Breast epithelium (tissue), 4 donors: ENCODE data around the gene MYO1B. TPM values are rescaled to one million over a fixed set of nuclear protein-coding genes. Genes with fewer than 3 reads are reported as not detected.

Experiments used
- DNase-seq, 2 donors: peaks; one replicate each; pipeline ENCODE4 v3.0.0-alpha.2; 2019; ENCODE audit warnings: low spot score in 2 of 2
- H3K27ac ChIP-seq, 2 donors: fragments of 200-600 bp; sonication (generic) in 1 of 2; one replicate each; pipeline ENCODE4 v1.5.1; 2016 to 2019; ENCODE audit warnings: mild to moderate bottlenecking in 1 of 2
- H3K27me3 ChIP-seq, 2 donors: fragments of 200-600 bp; sonication (generic) in 1 of 2; one replicate each; pipeline versions ENCODE4 v1.5.1 to v1.6.0; 2017 to 2019; ENCODE audit warnings: control low read depth in 1 of 2, mild to moderate bottlenecking in 1 of 2
- H3K36me3 ChIP-seq: fragments of 200-600 bp; one replicate; pipeline ENCODE4 v1.5.1; 2019
- H3K4me1 ChIP-seq, 2 donors: fragments of 200-600 bp; sonication (generic); one replicate each; pipeline ENCODE4 v1.5.1; 2016 to 2019; ENCODE audit warnings: control low read depth in 1 of 2
- H3K4me3 ChIP-seq, 3 donors: fragments of 200-600 bp; sonication (generic); 1 replicate in 2 of 3; 2 replicates in 1 of 3; pipeline ENCODE4 v1.5.1; 2016 to 2019; ENCODE audit warnings: mild to moderate bottlenecking in 3 of 3, moderate library complexity in 2 of 3
- H3K9me3 ChIP-seq, 2 donors: fragments of 200-600 bp; sonication (generic) in 1 of 2; one replicate each; pipeline ENCODE4 v1.5.1; 2016 to 2019; ENCODE audit warnings: control low read depth in 1 of 2
- CTCF ChIP-seq, 3 donors: fragments of 450-650 bp; IDR thresholded peaks; one replicate each; pipeline ENCODE4 v1.5.1; 2016 to 2017; ENCODE audit warnings: antibody characterized with exemption in 3 of 3, mild to moderate bottlenecking in 3 of 3, moderate library complexity in 3 of 3
- POLR2A ChIP-seq: fragments of 450-650 bp; IDR thresholded peaks from one replicate; pipeline ENCODE4 v1.6.1; 2016; ENCODE audit warnings: antibody characterized with exemption, mild to moderate bottlenecking, moderate library complexity
- POLR2AphosphoS5 ChIP-seq, 3 donors: sonication (generic); formaldehyde crosslinking; IDR thresholded peaks; one replicate each; pipeline ENCODE4 v1.6.1; 2017; ENCODE audit warnings: antibody characterized with exemption in 3 of 3
- intact Hi-C: fragments of 100-400 bp; cut with DNase I; formaldehyde crosslinking; loops from one replicate; pipeline ENCODE4 v1.15.1; 2023; ENCODE audit warnings: low total_unique reads
- total RNA-seq, 3 donors: library from RNA; depleted of rRNA; stranded (reverse); fragments of >200 nt; gene quantifications; one replicate each; pipeline ENCODE4 v1.1.0, GENCODE V29; 2016

Gene MYO1B
- total RNA-seq, 3 donors from 2014 or later, result 34.1 to 73.9 (median 63.9) TPM

GRCh38 chr2:191459158-191459557 lies 214.0 kb downstream of the MYO1B start:
- H3K4me1 ChIP-seq, result no peaks in the 10 kb centered on the region
- TF ChIP-seq POLR2A, result no peak
- TF ChIP-seq POLR2AphosphoS5 (IDR thresholded peaks at IDR 0.05), result no peak
- no peak for TF ChIP-seq CTCF (IDR thresholded peaks at IDR 0.05)
- intact Hi-C loops, result no loop called here
- DNase-seq, result no peak
- no peaks in the 10 kb centered on the region for H3K36me3 ChIP-seq
- no peaks in the 10 kb centered on the region for H3K27me3 ChIP-seq
- peaks cover 0 to 9% of the 10 kb centered on the region in 2 donors for H3K9me3 ChIP-seq
- H3K27ac ChIP-seq, result no peak overlapping the region
- no peak overlapping the region for H3K4me3 ChIP-seq

GRCh38 chr2:191462370-191462769 lies 217.2 kb downstream of the MYO1B start:
- peak in 1 of 2 donors; percentile 18 for DNase-seq
- TF ChIP-seq POLR2A, result no peak
- TF ChIP-seq POLR2AphosphoS5 (IDR thresholded peaks at IDR 0.05), result no peak
- TF ChIP-seq CTCF (IDR thresholded peaks at IDR 0.05), result no peak
- H3K9me3 ChIP-seq, result peaks cover 0 to 9% of the 10 kb centered on the region in 2 donors
- no peaks in the 10 kb centered on the region for H3K36me3 ChIP-seq
- H3K4me3 ChIP-seq, result no peak overlapping the region
- H3K27ac ChIP-seq, result peak overlapping the region in 1 of 2 donors; percentile 2
- H3K4me1 ChIP-seq, result no peaks in the 10 kb centered on the region
- intact Hi-C loops, result no loop called here
- no peaks in the 10 kb centered on the region for H3K27me3 ChIP-seq

DNA sequence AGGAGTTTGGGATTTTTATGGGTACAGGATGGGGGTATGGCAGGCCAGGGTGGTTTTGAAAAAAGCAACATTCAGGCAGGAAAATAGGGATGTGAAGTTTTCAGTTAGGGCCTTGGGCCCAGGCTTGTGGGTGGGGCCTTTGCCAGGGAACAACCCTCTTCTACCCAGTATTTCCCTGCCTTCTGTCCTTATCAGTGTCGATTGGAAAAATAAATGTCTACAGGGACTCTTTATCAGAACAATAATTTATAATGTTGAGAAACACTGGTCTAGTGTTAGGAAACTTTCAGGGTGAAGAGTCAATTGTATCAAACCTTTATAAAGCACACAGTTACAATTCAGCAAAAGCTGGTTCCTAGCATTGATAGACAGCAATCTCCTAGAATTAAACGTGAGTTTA lies 218.6 kb downstream of the MYO1B start:
- Histone ChIP-seq H3K36me3 (no peaks in the 10 kb centered on the region), H3K4me3 (no peak overlapping the region), H3K4me1 (no peaks in the 10 kb centered on the region), H3K9me3 (peaks cover 0 to 9% of the 10 kb centered on the region in 2 donors), H3K27me3 (no peaks in the 10 kb centered on the region), H3K27ac (no peak overlapping the region)
- TF ChIP-seq CTCF (IDR thresholded peaks at IDR 0.05), result no peak
- no peak for TF ChIP-seq POLR2AphosphoS5 (IDR thresholded peaks at IDR 0.05)
- no peak for TF ChIP-seq POLR2A
- no peak for DNase-seq
- intact Hi-C loops, result no loop called here

DNA sequence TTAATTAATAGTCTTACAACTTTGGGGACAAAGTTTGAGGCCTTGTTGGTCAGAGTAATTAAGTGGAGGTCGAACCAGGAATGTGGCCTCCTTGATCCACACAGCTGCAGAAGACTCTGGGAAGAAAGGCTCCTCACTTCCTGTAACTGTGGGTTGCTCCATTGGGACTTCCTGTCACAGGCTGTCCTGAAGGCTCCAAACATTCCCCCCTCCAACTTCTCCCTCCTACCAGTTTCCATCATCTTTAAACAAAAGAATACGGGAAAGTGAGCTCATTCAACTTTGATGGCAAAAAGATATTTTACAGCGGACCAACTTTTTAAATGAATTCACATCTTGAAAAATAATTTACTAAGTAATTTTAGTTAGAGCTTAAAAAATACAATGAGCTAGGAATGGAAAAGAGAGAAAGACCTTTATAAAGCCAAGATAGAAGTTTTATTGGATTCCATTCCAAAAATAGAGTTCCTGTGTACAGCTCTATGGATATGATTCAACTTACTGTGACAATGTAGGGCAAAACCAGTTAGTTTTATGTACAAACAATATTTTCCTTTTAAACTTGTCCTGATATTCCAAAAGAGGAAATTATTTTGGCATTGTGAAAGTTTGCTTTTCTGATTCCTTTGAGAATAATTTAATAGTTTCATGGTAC lies 220.7 kb downstream of the MYO1B start:
- no peaks in the 10 kb centered on the region for H3K36me3 ChIP-seq
- no peaks in the 10 kb centered on the region for H3K27me3 ChIP-seq
- H3K9me3 ChIP-seq, result no peaks in the 10 kb centered on the region
- H3K27ac ChIP-seq, result no peak overlapping the region
- TF ChIP-seq POLR2AphosphoS5 (IDR thresholded peaks at IDR 0.05), result no peak
- no peak for TF ChIP-seq POLR2A
- no peak for TF ChIP-seq CTCF (IDR thresholded peaks at IDR 0.05)
- no peaks in the 10 kb centered on the region for H3K4me1 ChIP-seq
- no peak for DNase-seq
- intact Hi-C loops, result no loop called here
- H3K4me3 ChIP-seq, result no peak overlapping the region

GRCh38 chr2:191467113-191467512 lies 221.9 kb downstream of the MYO1B start:
- H3K9me3 ChIP-seq, result no peaks in the 10 kb centered on the region
- TF ChIP-seq POLR2AphosphoS5 (IDR thresholded peaks at IDR 0.05), result no peak
- TF ChIP-seq POLR2A, result no peak
- no peak for TF ChIP-seq CTCF (IDR thresholded peaks at IDR 0.05)
- H3K27me3 ChIP-seq, result no peaks in the 10 kb centered on the region
- H3K36me3 ChIP-seq, result no peaks in the 10 kb centered on the region
- no peaks in the 10 kb centered on the region for H3K4me1 ChIP-seq
- peak overlapping the region in 1 of 2 donors; percentile 19 for H3K27ac ChIP-seq
- no peak overlapping the region for H3K4me3 ChIP-seq
- intact Hi-C loops, result no loop called here
- no peak for DNase-seq
